Neural crest cell (in vitro differentiated cells): ENCODE measurements around the gene FCHO2. TPM values are rescaled to one million over a fixed set of nuclear protein-coding genes. Genes with fewer than 3 reads are reported as not detected.

Source experiments
- DNase-seq: peaks from one replicate; pipeline ENCODE4 v3.0.0; 2021; ENCODE audit warnings: low read depth, mixed read lengths, low spot score
- H3K27ac Mint-ChIP-seq: one replicate; pipeline ENCODE4 v1.8.0; 2021; ENCODE audit warnings: mild to moderate bottlenecking, mixed read lengths; ENCODE audit not compliant: unreplicated experiment
- H3K27me3 Mint-ChIP-seq: 2 replicates; pipeline ENCODE4 v1.8.0; 2021; ENCODE audit warnings: low read depth, mild to moderate bottlenecking, mixed read lengths
- H3K36me3 Mint-ChIP-seq: 2 replicates; pipeline ENCODE4 v1.8.0; 2021; ENCODE audit warnings: low read depth, mild to moderate bottlenecking, mixed read lengths
- H3K4me1 Mint-ChIP-seq: 2 replicates; pipeline ENCODE4 v1.8.0; 2021; ENCODE audit warnings: mixed read lengths
- H3K4me3 Mint-ChIP-seq: one replicate; pipeline ENCODE4 v1.8.0; 2021; ENCODE audit warnings: mild to moderate bottlenecking, mixed read lengths
- H3K9me3 Mint-ChIP-seq: 2 replicates; pipeline ENCODE4 v1.8.0; 2021; ENCODE audit warnings: mixed read lengths
- CTCF ChIP-seq: fragments of 200-600 bp; sonication (generic); conservative IDR thresholded peaks from 2 replicates; pipeline ENCODE4 v1.5.0; 2021; ENCODE audit warnings: antibody characterized with exemption, mild to moderate bottlenecking
- total RNA-seq: library from RNA; stranded (reverse); gene quantifications from 2 replicates; pipeline ENCODE4 v1.2.1, GENCODE V29; 2021

FCHO2 gene
- total RNA-seq, 1 donor from 2014 or later, result 11.1 TPM

GRCh38 chr5:73028991-73029595 is 73.3 kb downstream of the FCHO2 start:
- peaks cover 3% of the 10 kb centered on the region for H3K36me3 Mint-ChIP-seq
- peaks cover 8% of the 10 kb centered on the region for H3K4me1 Mint-ChIP-seq
- no peak for TF ChIP-seq CTCF
- H3K27me3 Mint-ChIP-seq, result no peaks in the 10 kb centered on the region
- no peak overlapping the region for H3K27ac Mint-ChIP-seq
- H3K4me3 Mint-ChIP-seq, result no peak overlapping the region
- peaks cover 2% of the 10 kb centered on the region for H3K9me3 Mint-ChIP-seq
- DNase-seq, result no peak

GRCh38 chr5:73030531-73030930 is 74.7 kb downstream of the FCHO2 start:
- Mint-ChIP-seq H3K36me3 (peaks cover 3% of the 10 kb centered on the region), H3K4me3 (no peak overlapping the region), H3K27ac (no peak overlapping the region), H3K27me3 (no peaks in the 10 kb centered on the region), H3K4me1 (peaks cover 8% of the 10 kb centered on the region), H3K9me3 (peaks cover 2% of the 10 kb centered on the region)
- DNase-seq, result no peak
- TF ChIP-seq CTCF, result no peak

- no peak for DNase-seq
- no peak for TF ChIP-seq CTCF
- Mint-ChIP-seq H3K4me1 (peaks cover 8% of the 10 kb centered on the region), H3K9me3 (peaks cover 2% of the 10 kb centered on the region), H3K27me3 (no peaks in the 10 kb centered on the region), H3K36me3 (peaks cover 3% of the 10 kb centered on the region), H3K27ac (no peak overlapping the region), H3K4me3 (no peak overlapping the region)
These were observed 75.2 kb downstream of the FCHO2 start for GRCh38 chr5:73030995-73031394.

- H3K27ac Mint-ChIP-seq, result no peak overlapping the region
- no peak for DNase-seq
- H3K27me3 Mint-ChIP-seq, result no peaks in the 10 kb centered on the region
- peaks cover 2% of the 10 kb centered on the region for H3K9me3 Mint-ChIP-seq
- TF ChIP-seq CTCF, result no peak
- H3K4me3 Mint-ChIP-seq, result no peak overlapping the region
- H3K4me1 Mint-ChIP-seq, result peaks cover 8% of the 10 kb centered on the region
- H3K36me3 Mint-ChIP-seq, result peaks cover 3% of the 10 kb centered on the region
These were observed 76.0 kb downstream of the FCHO2 start for GRCh38 chr5:73031839-73032238.

GRCh38 chr5:73032635-73033034 is 76.8 kb downstream of the FCHO2 start:
- no peak for DNase-seq
- Mint-ChIP-seq H3K4me3 (no peak overlapping the region), H3K27me3 (no peaks in the 10 kb centered on the region)

More at GRCh38 chr5:73032635-73033034, 76.8 kb downstream of the FCHO2 start:
- peaks cover 3% of the 10 kb centered on the region for H3K36me3 Mint-ChIP-seq
- TF ChIP-seq CTCF, result no peak
- peaks cover 2% of the 10 kb centered on the region for H3K9me3 Mint-ChIP-seq
- H3K27ac Mint-ChIP-seq, result no peak overlapping the region
- peaks cover 8% of the 10 kb centered on the region for H3K4me1 Mint-ChIP-seq
